Measurements from ENCODE around the gene TMOD3.

Gene TMOD3

DNA sequence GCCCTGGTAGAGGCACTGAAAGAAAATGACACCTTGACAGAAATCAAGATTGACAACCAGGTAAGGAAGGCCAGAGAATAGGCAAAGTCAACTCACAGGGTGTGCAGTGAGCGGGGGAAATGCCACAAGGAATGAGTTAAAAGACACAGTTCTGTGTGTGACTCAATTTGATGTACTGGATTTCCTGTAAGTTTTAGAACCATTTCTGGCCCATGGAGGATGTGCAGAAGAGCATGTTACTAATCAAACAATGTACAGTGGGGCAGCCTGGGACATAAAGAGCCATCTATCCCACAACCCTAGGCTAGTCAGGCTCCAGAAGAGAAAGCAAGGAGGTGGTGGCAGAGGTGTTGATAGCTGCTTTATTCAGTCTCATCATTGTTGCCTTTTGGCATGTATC is 31.2 kb upstream of the TMOD3 start:
- peaks cover 0 to 18% (median 14%) of the 10 kb centered on the region in 5 donors for H3K36me3 ChIP-seq (ENCODE audit: control insufficient read depth in 5 of 5, insufficient read depth in 5 of 5, low read length in 5 of 5)

GRCh38 chr15:51799282-51800252 is 29.9 kb upstream of the TMOD3 start:
- Histone ChIP-seq H3K27me3 (ENCODE audit: control insufficient read depth in 5 of 5, insufficient read depth in 4 of 5, low read length in 5 of 5) (no peaks in the 10 kb centered on the region), H3K9ac (ENCODE audit: low read length in 5 of 5) (no peak overlapping the region), H3K9me3 (ENCODE audit: control insufficient read depth in 5 of 5, low read length in 5 of 5) (no peaks in the 10 kb centered on the region), H3K36me3 (ENCODE audit: control insufficient read depth in 5 of 5, insufficient read depth in 5 of 5, low read length in 5 of 5) (peaks cover 0 to 22% (median 14%) of the 10 kb centered on the region in 5 donors), H3K4me1 (ENCODE audit: control insufficient read depth in 5 of 5, insufficient read depth in 5 of 5, low read length in 5 of 5) (peaks cover 0 to 2% (median 0%) of the 10 kb centered on the region in 5 donors), H3K4me3 (ENCODE audit: low read depth in 1 of 5, low read length in 5 of 5) (no peak overlapping the region), H3K27ac (ENCODE audit: low read depth, low read length) (no peak overlapping the region)

More for the DNA sequence above, 31.2 kb upstream of the TMOD3 start:
- no peak overlapping the region for H3K9ac ChIP-seq (ENCODE audit: low read length in 5 of 5)
- no peak overlapping the region for H3K4me3 ChIP-seq (ENCODE audit: low read depth in 1 of 5, low read length in 5 of 5)
- H3K27me3 ChIP-seq (ENCODE audit: control insufficient read depth in 5 of 5, insufficient read depth in 4 of 5, low read length in 5 of 5) = no peaks in the 10 kb centered on the region
- peaks cover 0 to 12% (median 1%) of the 10 kb centered on the region in 5 donors for H3K4me1 ChIP-seq (ENCODE audit: control insufficient read depth in 5 of 5, insufficient read depth in 5 of 5, low read length in 5 of 5)
- H3K9me3 ChIP-seq (ENCODE audit: control insufficient read depth in 5 of 5, low read length in 5 of 5) = no peaks in the 10 kb centered on the region
- H3K27ac ChIP-seq (ENCODE audit: low read depth, low read length) = no peak overlapping the region

GRCh38 chr15:51801391-51801835 is 28.0 kb upstream of the TMOD3 start:
- Histone ChIP-seq H3K27me3 (ENCODE audit: control insufficient read depth in 5 of 5, insufficient read depth in 4 of 5, low read length in 5 of 5) (no peaks in the 10 kb centered on the region), H3K4me3 (ENCODE audit: low read depth in 1 of 5, low read length in 5 of 5) (no peak overlapping the region), H3K27ac (ENCODE audit: low read depth, low read length) (no peak overlapping the region), H3K4me1 (ENCODE audit: control insufficient read depth in 5 of 5, insufficient read depth in 5 of 5, low read length in 5 of 5) (peaks cover 0 to 8% (median 0%) of the 10 kb centered on the region in 5 donors), H3K36me3 (ENCODE audit: control insufficient read depth in 5 of 5, insufficient read depth in 5 of 5, low read length in 5 of 5) (peaks cover 4 to 26% (median 19%) of the 10 kb centered on the region in 5 donors), H3K9me3 (ENCODE audit: control insufficient read depth in 5 of 5, low read length in 5 of 5) (no peaks in the 10 kb centered on the region), H3K9ac (ENCODE audit: low read length in 5 of 5) (no peak overlapping the region)

DNA sequence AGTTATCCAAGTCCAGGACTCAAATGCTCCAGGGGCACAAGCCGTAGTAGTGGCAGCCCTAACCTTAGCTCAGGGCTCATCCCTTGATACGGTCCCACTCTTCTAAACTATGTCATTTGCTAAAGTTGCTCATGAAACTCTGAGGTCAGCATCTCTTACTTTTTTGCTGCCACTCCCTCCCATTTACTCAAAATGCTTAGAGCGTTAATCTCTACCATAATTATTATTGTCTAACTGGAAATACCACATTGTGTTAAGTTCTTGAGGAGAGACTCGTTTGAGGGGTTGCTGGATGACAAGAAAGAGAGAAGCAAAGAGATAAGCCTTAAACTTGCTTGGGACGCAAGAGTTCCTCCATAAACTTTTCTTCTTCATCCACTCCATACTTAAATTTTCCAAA is 26.9 kb upstream of the TMOD3 start:
- Histone ChIP-seq H3K4me1 (ENCODE audit: control insufficient read depth in 5 of 5, insufficient read depth in 5 of 5, low read length in 5 of 5) (peaks cover 0 to 10% (median 0%) of the 10 kb centered on the region in 5 donors), H3K27me3 (ENCODE audit: control insufficient read depth in 5 of 5, insufficient read depth in 4 of 5, low read length in 5 of 5) (no peaks in the 10 kb centered on the region), H3K36me3 (ENCODE audit: control insufficient read depth in 5 of 5, insufficient read depth in 5 of 5, low read length in 5 of 5) (peaks cover 8 to 35% (median 28%) of the 10 kb centered on the region in 5 donors), H3K9ac (ENCODE audit: low read length in 5 of 5) (no peak overlapping the region), H3K4me3 (ENCODE audit: low read depth in 1 of 5, low read length in 5 of 5) (no peak overlapping the region), H3K27ac (ENCODE audit: low read depth, low read length) (no peak overlapping the region), H3K9me3 (ENCODE audit: control insufficient read depth in 5 of 5, low read length in 5 of 5) (no peaks in the 10 kb centered on the region)

- Histone ChIP-seq H3K4me3 (ENCODE audit: low read depth in 1 of 5, low read length in 5 of 5) (no peak overlapping the region), H3K27ac (ENCODE audit: low read depth, low read length) (no peak overlapping the region), H3K36me3 (ENCODE audit: control insufficient read depth in 5 of 5, insufficient read depth in 5 of 5, low read length in 5 of 5) (peaks cover 15 to 32% (median 20%) of the 10 kb centered on the region in 5 donors), H3K9ac (ENCODE audit: low read length in 5 of 5) (no peak overlapping the region), H3K9me3 (ENCODE audit: control insufficient read depth in 5 of 5, low read length in 5 of 5) (no peaks in the 10 kb centered on the region), H3K27me3 (ENCODE audit: control insufficient read depth in 5 of 5, insufficient read depth in 4 of 5, low read length in 5 of 5) (no peaks in the 10 kb centered on the region), H3K4me1 (ENCODE audit: control insufficient read depth in 5 of 5, insufficient read depth in 5 of 5, low read length in 5 of 5) (peaks cover 0 to 10% (median 0%) of the 10 kb centered on the region in 5 donors)
These were observed 25.5 kb upstream of the TMOD3 start for GRCh38 chr15:51803965-51804364.

DNA sequence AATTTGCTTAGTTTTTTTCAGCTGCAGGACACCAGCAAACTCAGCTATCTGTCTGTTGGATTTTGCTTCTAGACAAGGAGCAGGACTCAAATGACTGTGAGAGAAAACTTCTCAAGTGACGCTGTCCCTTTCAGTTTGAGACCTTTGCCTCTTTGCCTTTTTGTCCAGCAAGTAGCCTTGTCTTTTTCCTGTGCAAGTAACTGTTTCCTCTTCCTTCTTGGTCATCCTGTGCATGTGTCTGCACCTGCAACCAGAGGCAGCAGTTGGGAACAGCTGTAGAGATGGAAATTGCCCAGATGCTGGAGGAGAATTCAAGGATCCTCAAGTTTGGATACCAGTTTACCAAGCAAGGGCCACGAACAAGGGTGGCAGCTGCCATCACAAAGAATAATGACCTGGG is 23.3 kb upstream of the TMOD3 start:
- H3K4me1 ChIP-seq (ENCODE audit: control insufficient read depth in 5 of 5, insufficient read depth in 5 of 5, low read length in 5 of 5) = peaks cover 0 to 10% (median 0%) of the 10 kb centered on the region in 5 donors
- peaks cover 11 to 33% (median 17%) of the 10 kb centered on the region in 5 donors for H3K36me3 ChIP-seq (ENCODE audit: control insufficient read depth in 5 of 5, insufficient read depth in 5 of 5, low read length in 5 of 5)
- H3K4me3 ChIP-seq (ENCODE audit: low read depth in 1 of 5, low read length in 5 of 5) = peak overlapping the region in 2 of 5 donors; percentile 18 to 28
- no peak overlapping the region for H3K27ac ChIP-seq (ENCODE audit: low read depth, low read length)
- H3K9ac ChIP-seq (ENCODE audit: low read length in 5 of 5) = no peak overlapping the region
- H3K9me3 ChIP-seq (ENCODE audit: control insufficient read depth in 5 of 5, low read length in 5 of 5) = no peaks in the 10 kb centered on the region
- no peaks in the 10 kb centered on the region for H3K27me3 ChIP-seq (ENCODE audit: control insufficient read depth in 5 of 5, insufficient read depth in 4 of 5, low read length in 5 of 5)

DNA sequence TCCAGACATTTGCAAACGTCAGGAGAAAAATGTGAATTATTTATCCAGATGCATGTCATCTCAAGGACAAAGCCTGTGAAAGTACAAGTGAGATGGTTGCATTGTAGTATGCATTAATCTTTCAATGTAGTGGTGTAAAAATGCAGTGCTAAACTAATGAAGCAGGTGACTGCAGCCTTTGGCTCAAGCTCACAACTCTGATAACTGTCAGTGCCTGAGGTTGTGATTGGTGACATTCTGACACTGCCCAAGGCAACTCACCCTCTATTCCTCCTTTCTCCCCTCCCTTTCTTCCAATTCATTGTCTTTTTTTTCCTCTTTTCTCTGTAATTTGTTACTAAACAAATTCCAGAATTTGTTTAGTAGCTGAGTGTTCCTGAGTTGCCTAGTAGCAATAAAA is 20.0 kb upstream of the TMOD3 start:
- H3K4me3 ChIP-seq (ENCODE audit: low read depth in 1 of 5, low read length in 5 of 5) = no peak overlapping the region
- no peaks in the 10 kb centered on the region for H3K9me3 ChIP-seq (ENCODE audit: control insufficient read depth in 5 of 5, low read length in 5 of 5)
- no peaks in the 10 kb centered on the region for H3K27me3 ChIP-seq (ENCODE audit: control insufficient read depth in 5 of 5, insufficient read depth in 4 of 5, low read length in 5 of 5)
- H3K36me3 ChIP-seq (ENCODE audit: control insufficient read depth in 5 of 5, insufficient read depth in 5 of 5, low read length in 5 of 5) = peaks cover 13 to 37% (median 17%) of the 10 kb centered on the region in 5 donors
- H3K9ac ChIP-seq (ENCODE audit: low read length in 5 of 5) = no peak overlapping the region
- no peak overlapping the region for H3K27ac ChIP-seq (ENCODE audit: low read depth, low read length)
- H3K4me1 ChIP-seq (ENCODE audit: control insufficient read depth in 5 of 5, insufficient read depth in 5 of 5, low read length in 5 of 5) = peaks cover 0 to 8% (median 0%) of the 10 kb centered on the region in 5 donors

- Histone ChIP-seq H3K4me1 (ENCODE audit: control insufficient read depth in 5 of 5, insufficient read depth in 5 of 5, low read length in 5 of 5) (peaks cover 0 to 11% (median 0%) of the 10 kb centered on the region in 5 donors), H3K9me3 (ENCODE audit: control insufficient read depth in 5 of 5, low read length in 5 of 5) (no peaks in the 10 kb centered on the region), H3K27ac (ENCODE audit: low read depth, low read length) (no peak overlapping the region), H3K4me3 (ENCODE audit: low read depth in 1 of 5, low read length in 5 of 5) (no peak overlapping the region), H3K9ac (ENCODE audit: low read length in 5 of 5) (no peak overlapping the region), H3K36me3 (ENCODE audit: control insufficient read depth in 5 of 5, insufficient read depth in 5 of 5, low read length in 5 of 5) (peaks cover 0 to 29% (median 7%) of the 10 kb centered on the region in 5 donors), H3K27me3 (ENCODE audit: control insufficient read depth in 5 of 5, insufficient read depth in 4 of 5, low read length in 5 of 5) (no peaks in the 10 kb centered on the region)
These were observed 16.9 kb upstream of the TMOD3 start for GRCh38 chr15:51812598-51812997.

DNA sequence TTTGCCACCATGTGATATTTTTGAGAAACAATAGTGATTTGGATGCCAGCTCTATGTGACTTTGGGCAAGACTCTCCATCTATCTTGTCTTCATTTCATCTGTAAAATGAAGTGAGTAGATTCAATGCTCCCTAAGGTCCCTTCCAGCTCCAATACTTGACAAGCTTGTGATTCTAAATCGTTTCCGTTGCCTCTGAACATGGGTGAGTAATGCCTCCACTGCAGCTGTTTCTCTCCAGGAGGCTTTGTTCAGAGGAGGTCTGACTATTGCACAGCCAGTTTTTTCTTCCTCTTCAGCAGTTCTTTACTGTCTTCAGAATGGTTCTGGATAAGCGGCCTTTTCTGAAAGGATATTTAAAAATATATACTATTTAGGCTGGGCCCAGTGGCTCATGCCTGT is 14.8 kb upstream of the TMOD3 start:
- Histone ChIP-seq H3K27ac (ENCODE audit: low read depth, low read length) (no peak overlapping the region), H3K27me3 (ENCODE audit: control insufficient read depth in 5 of 5, insufficient read depth in 4 of 5, low read length in 5 of 5) (no peaks in the 10 kb centered on the region), H3K36me3 (ENCODE audit: control insufficient read depth in 5 of 5, insufficient read depth in 5 of 5, low read length in 5 of 5) (peaks cover 0 to 16% (median 2%) of the 10 kb centered on the region in 5 donors), H3K4me3 (ENCODE audit: low read depth in 1 of 5, low read length in 5 of 5) (no peak overlapping the region), H3K4me1 (ENCODE audit: control insufficient read depth in 5 of 5, insufficient read depth in 5 of 5, low read length in 5 of 5) (peaks cover 0 to 11% (median 0%) of the 10 kb centered on the region in 5 donors), H3K9ac (ENCODE audit: low read length in 5 of 5) (no peak overlapping the region), H3K9me3 (ENCODE audit: control insufficient read depth in 5 of 5, low read length in 5 of 5) (no peaks in the 10 kb centered on the region)

GRCh38 chr15:51816611-51817010 is 12.8 kb upstream of the TMOD3 start:
- peaks cover 0 to 11% (median 0%) of the 10 kb centered on the region in 5 donors for H3K4me1 ChIP-seq (ENCODE audit: control insufficient read depth in 5 of 5, insufficient read depth in 5 of 5, low read length in 5 of 5)
- no peak overlapping the region for H3K4me3 ChIP-seq (ENCODE audit: low read depth in 1 of 5, low read length in 5 of 5)

More at GRCh38 chr15:51816611-51817010, 12.8 kb upstream of the TMOD3 start:
- H3K9me3 ChIP-seq (ENCODE audit: control insufficient read depth in 5 of 5, low read length in 5 of 5) = peaks cover 0 to 10% (median 7%) of the 10 kb centered on the region in 5 donors
- H3K36me3 ChIP-seq (ENCODE audit: control insufficient read depth in 5 of 5, insufficient read depth in 5 of 5, low read length in 5 of 5) = peaks cover 0 to 4% (median 2%) of the 10 kb centered on the region in 5 donors
- no peak overlapping the region for H3K27ac ChIP-seq (ENCODE audit: low read depth, low read length)
- H3K27me3 ChIP-seq (ENCODE audit: control insufficient read depth in 5 of 5, insufficient read depth in 4 of 5, low read length in 5 of 5) = no peaks in the 10 kb centered on the region
- H3K9ac ChIP-seq (ENCODE audit: low read length in 5 of 5) = no peak overlapping the region

Measured in subcutaneous abdominal adipose tissue (tissue), 5 donors.